H9 (cell line): Measurements from ENCODE around the gene NEURL2. TPM values are rescaled to one million over a fixed set of nuclear protein-coding genes. Genes with fewer than 3 reads are reported as not detected.

ENCODE experiments used
- DNase-seq: peaks from one replicate; pipeline ENCODE4 v3.0.0-alpha.2; 2017
- H2AFZ ChIP-seq: one replicate; pipeline ENCODE4 v1.6.1; 2013; ENCODE audit warnings: mild to moderate bottlenecking, low read length, control low read depth, moderate library complexity
- H2AK5ac ChIP-seq: 2 replicates; pipeline ENCODE4 v1.6.1; 2013; ENCODE audit warnings: low read length, control low read depth, mixed read lengths; ENCODE audit not compliant: insufficient read length
- H2BK120ac ChIP-seq: one replicate; pipeline ENCODE4 v1.6.1; 2013; ENCODE audit warnings: low read depth, mild to moderate bottlenecking, low read length, control low read depth, inconsistent platforms; ENCODE audit not compliant: poor library complexity, severe bottlenecking
- H2BK12ac ChIP-seq: 2 replicates; pipeline ENCODE4 v1.6.1; 2013; ENCODE audit warnings: low read length, control low read depth, mixed read lengths, low read depth; ENCODE audit not compliant: insufficient read length
- H2BK15ac ChIP-seq: 2 replicates; pipeline ENCODE4 v1.6.1; 2013; ENCODE audit warnings: low read depth, low read length, control low read depth
- H2BK20ac ChIP-seq: one replicate; pipeline ENCODE4 v1.6.1; 2013; ENCODE audit warnings: low read depth, mild to moderate bottlenecking, low read length, control low read depth, inconsistent platforms; ENCODE audit not compliant: poor library complexity, severe bottlenecking
- H2BK5ac ChIP-seq: 2 replicates; pipeline ENCODE4 v1.6.1; 2013; ENCODE audit warnings: low read length, control low read depth, mixed read lengths; ENCODE audit not compliant: insufficient read length
- H3K14ac ChIP-seq: 2 replicates; pipeline ENCODE4 v1.6.1; 2013; ENCODE audit warnings: low read length, control low read depth; ENCODE audit not compliant: insufficient read depth
- H3K18ac ChIP-seq: 2 replicates; pipeline ENCODE4 v1.6.1; 2013; ENCODE audit warnings: low read depth, mild to moderate bottlenecking, mixed read lengths, low read length, control low read depth; ENCODE audit not compliant: insufficient read length
- H3K23ac ChIP-seq: 2 replicates; pipeline ENCODE4 v1.6.1; 2013; ENCODE audit warnings: low read length, control low read depth, mixed read lengths, low read depth; ENCODE audit not compliant: insufficient read length
- H3K23me2 ChIP-seq: 2 replicates; pipeline ENCODE4 v1.6.1; 2013; ENCODE audit warnings: low read depth, mild to moderate bottlenecking, mixed read lengths, low read length, control low read depth; ENCODE audit not compliant: insufficient read length, poor library complexity, severe bottlenecking
- H3K27ac ChIP-seq: 2 replicates; pipeline ENCODE4 v1.5.1; 2013; ENCODE audit warnings: low read length, control low read depth, mixed read lengths, low read depth; ENCODE audit not compliant: insufficient read length
- H3K27me3 ChIP-seq: 2 replicates; pipeline ENCODE4 v1.6.1; 2013; ENCODE audit warnings: low read length, control low read depth, inconsistent platforms; ENCODE audit not compliant: insufficient read depth
- H3K4ac ChIP-seq: 2 replicates; pipeline ENCODE4 v1.6.1; 2013; ENCODE audit warnings: low read depth, mild to moderate bottlenecking, control low read depth, inconsistent platforms, low read length, moderate library complexity
- H3K4me1 ChIP-seq: 2 replicates; pipeline ENCODE4 v1.6.1; 2013; ENCODE audit warnings: low read length, control low read depth, inconsistent platforms; ENCODE audit not compliant: insufficient read depth
- H3K4me2 ChIP-seq: 2 replicates; pipeline ENCODE4 v1.6.1; 2013; ENCODE audit warnings: low read length, control low read depth, mixed read lengths; ENCODE audit not compliant: insufficient read length, insufficient read depth
- H3K56ac ChIP-seq: 2 replicates; pipeline ENCODE4 v1.6.1; 2013; ENCODE audit warnings: low read depth, mild to moderate bottlenecking, mixed read lengths, low read length, control low read depth; ENCODE audit not compliant: insufficient read length
- H3K79me1 ChIP-seq: 2 replicates; pipeline ENCODE4 v1.6.1; 2013; ENCODE audit warnings: low read depth, mild to moderate bottlenecking, moderate library complexity, low read length, control low read depth, inconsistent platforms; ENCODE audit not compliant: insufficient read depth, poor library complexity, severe bottlenecking
- H3K79me2 ChIP-seq: 2 replicates; pipeline ENCODE4 v1.6.1; 2013; ENCODE audit warnings: low read length, control low read depth, inconsistent platforms; ENCODE audit not compliant: insufficient read depth
- H3K9ac ChIP-seq: 2 replicates; pipeline ENCODE4 v1.6.1; 2013; ENCODE audit warnings: low read length, control low read depth, mixed read lengths; ENCODE audit not compliant: insufficient read length; ENCODE audit errors: extremely low read depth
- H3K9me3 ChIP-seq: one replicate; pipeline ENCODE4 v1.6.1; 2013; ENCODE audit warnings: low read depth, low read length, inconsistent platforms; ENCODE audit not compliant: control insufficient read depth
- H3T11ph ChIP-seq: one replicate; pipeline ENCODE4 v1.6.1; 2013; ENCODE audit warnings: mild to moderate bottlenecking, low read length, control low read depth, inconsistent platforms
- H4K20me1 ChIP-seq: one replicate; pipeline ENCODE4 v1.6.1; 2013; ENCODE audit not compliant: control insufficient read depth, insufficient read length, insufficient read depth
- H4K5ac ChIP-seq: 2 replicates; pipeline ENCODE4 v1.6.1; 2013; ENCODE audit warnings: low read depth, mild to moderate bottlenecking, mixed read lengths, low read length, control low read depth; ENCODE audit not compliant: insufficient read length
- H4K8ac ChIP-seq: replicated peaks from 2 replicates; pipeline ENCODE4 v1.6.1; 2013; ENCODE audit warnings: low read length, control low read depth, mixed read lengths, low read depth; ENCODE audit not compliant: insufficient read length
- H4K91ac ChIP-seq: 2 replicates; pipeline ENCODE4 v1.6.1; 2013; ENCODE audit warnings: low read depth, mild to moderate bottlenecking, moderate library complexity, mixed read lengths, low read length, control low read depth; ENCODE audit not compliant: insufficient read length
- H3K27ac Mint-ChIP-seq, 3 experiments: 2 replicates in 2 of 3; 3 replicates in 1 of 3; pipeline ENCODE4 v1.8.0; 2020 to 2021; ENCODE audit warnings: mixed read lengths in 3 of 3, mild to moderate bottlenecking in 1 of 3, moderate library complexity in 1 of 3
- H3K27me3 Mint-ChIP-seq: 2 replicates; pipeline ENCODE4 v1.8.0; 2021; ENCODE audit warnings: low read depth, mild to moderate bottlenecking, moderate library complexity, mixed read lengths
- H3K36me3 Mint-ChIP-seq, 3 experiments: 2 replicates in 2 of 3; 3 replicates in 1 of 3; pipeline ENCODE4 v1.8.0; 2020 to 2021; ENCODE audit warnings: low read depth in 3 of 3, mixed read lengths in 3 of 3; ENCODE audit not compliant: insufficient read depth in 1 of 3
- H3K4me1 Mint-ChIP-seq, 2 experiments: 2 replicates each; pipeline ENCODE4 v1.8.0; 2020; ENCODE audit warnings: mixed read lengths in 2 of 2
- H3K4me3 Mint-ChIP-seq, 2 experiments: 2 replicates in 1 of 2; 3 replicates in 1 of 2; pipeline ENCODE4 v1.8.0; 2020 to 2021; ENCODE audit warnings: mild to moderate bottlenecking in 2 of 2, mixed read lengths in 2 of 2, moderate library complexity in 1 of 2
- H3K9me3 Mint-ChIP-seq, 2 experiments: 2 replicates in 1 of 2; 3 replicates in 1 of 2; pipeline ENCODE4 v1.8.0; 2020; ENCODE audit warnings: mild to moderate bottlenecking in 2 of 2, mixed read lengths in 2 of 2, moderate library complexity in 1 of 2
- WGBS: extraction: QIAGEN DNeasy Blood & Tissue Kit; methylation state at CpG from one replicate; pipeline ENCODE4 v1.1.7; 2013; ENCODE audit warnings: missing lambda C conversion rate, low lambda C conversion rate, mixed read lengths; ENCODE audit not compliant: insufficient read length; ENCODE audit errors: extremely low coverage; 5-methylcytosine and 5-hydroxymethylcytosine counted together
- total RNA-seq: library from RNA; stranded (reverse); gene quantifications from 2 replicates; pipeline ENCODE4 v1.2.1, GENCODE V29; 2021
- TF ChIP-seq, protein P1 (sequence below): fragments of 200-600 bp; sonication (generic); conservative IDR thresholded peaks from 3 replicates; pipeline ENCODE4 v1.8.0; 2021; ENCODE audit warnings: antibody characterized with exemption, mild to moderate bottlenecking

Gene NEURL2
- total RNA-seq, 1 experiment from 2014 or later: 5.4 TPM

DNA sequence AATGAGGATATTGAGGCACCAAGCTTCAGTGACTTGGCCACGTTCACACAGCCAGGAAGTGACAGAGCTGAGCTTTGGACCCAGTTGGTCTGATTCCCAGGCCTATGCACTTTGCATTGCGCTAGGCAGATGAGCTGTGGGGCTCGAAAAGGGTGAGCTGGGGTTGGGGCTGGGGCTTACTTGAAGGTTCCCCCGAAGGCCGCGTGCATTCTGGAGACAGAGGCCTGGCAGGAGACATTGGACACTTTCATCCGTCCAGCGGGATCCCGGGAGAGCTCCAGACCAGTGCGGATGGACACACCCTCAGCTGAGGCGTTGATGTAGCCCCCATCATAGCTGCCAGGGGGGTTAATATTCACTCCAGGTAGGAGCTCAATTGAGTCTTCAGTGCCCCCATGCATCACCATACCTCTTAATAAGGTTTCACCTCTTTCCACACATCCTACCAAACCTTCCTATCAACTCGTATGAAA, 18.4 kb upstream of the NEURL2 start:
- Histone ChIP-seq H3K4me2 (no peak overlapping the region), H3T11ph (no peak overlapping the region), H4K20me1 (no peaks in the 10 kb centered on the region), H4K91ac (no peak overlapping the region), H3K79me1 (no peaks in the 10 kb centered on the region), H4K5ac (no peak overlapping the region), H3K4ac (no peak overlapping the region), H3K23me2 (peaks cover 16% of the 10 kb centered on the region), H3K23ac (no peak overlapping the region), H3K56ac (no peak overlapping the region), H3K4me1 (no peaks in the 10 kb centered on the region), H2BK120ac (no peak overlapping the region), H3K79me2 (no peaks in the 10 kb centered on the region), H3K9ac (no peak overlapping the region), H2AFZ (no peak overlapping the region), H3K27me3 (no peaks in the 10 kb centered on the region), H2BK20ac (no peak overlapping the region), H2BK12ac (no peak overlapping the region), H3K9me3 (no peaks in the 10 kb centered on the region), H3K27ac (no peak overlapping the region), H2BK5ac (no peak overlapping the region), H4K8ac (no peak overlapping the region), H3K18ac (no peak overlapping the region), H2AK5ac (no peak overlapping the region), H3K14ac (no peak overlapping the region), H2BK15ac (no peak overlapping the region)
- Mint-ChIP-seq H3K9me3 (no peaks in the 10 kb centered on the region), H3K27me3 (no peaks in the 10 kb centered on the region), H3K4me1 (peaks cover 13 to 22% of the 10 kb centered on the region in 2 experiments), H3K4me3 (peak overlapping the region in 1 of 2 experiments; percentile 92; a peak in 1 of 5 replicates), H3K27ac (no peak overlapping the region), H3K36me3 (peaks cover 40 to 44% (median 42%) of the 10 kb centered on the region in 3 experiments; a peak in 6 of 7 replicates)
- no peak for DNase-seq
- WGBS: no CpG with 5 or more reads among the region's 12 CpGs
- TF ChIP-seq, protein P1, sequence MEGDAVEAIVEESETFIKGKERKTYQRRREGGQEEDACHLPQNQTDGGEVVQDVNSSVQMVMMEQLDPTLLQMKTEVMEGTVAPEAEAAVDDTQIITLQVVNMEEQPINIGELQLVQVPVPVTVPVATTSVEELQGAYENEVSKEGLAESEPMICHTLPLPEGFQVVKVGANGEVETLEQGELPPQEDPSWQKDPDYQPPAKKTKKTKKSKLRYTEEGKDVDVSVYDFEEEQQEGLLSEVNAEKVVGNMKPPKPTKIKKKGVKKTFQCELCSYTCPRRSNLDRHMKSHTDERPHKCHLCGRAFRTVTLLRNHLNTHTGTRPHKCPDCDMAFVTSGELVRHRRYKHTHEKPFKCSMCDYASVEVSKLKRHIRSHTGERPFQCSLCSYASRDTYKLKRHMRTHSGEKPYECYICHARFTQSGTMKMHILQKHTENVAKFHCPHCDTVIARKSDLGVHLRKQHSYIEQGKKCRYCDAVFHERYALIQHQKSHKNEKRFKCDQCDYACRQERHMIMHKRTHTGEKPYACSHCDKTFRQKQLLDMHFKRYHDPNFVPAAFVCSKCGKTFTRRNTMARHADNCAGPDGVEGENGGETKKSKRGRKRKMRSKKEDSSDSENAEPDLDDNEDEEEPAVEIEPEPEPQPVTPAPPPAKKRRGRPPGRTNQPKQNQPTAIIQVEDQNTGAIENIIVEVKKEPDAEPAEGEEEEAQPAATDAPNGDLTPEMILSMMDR: no peak
